H1 (cell line): ENCODE data around the gene RCBTB1. TPM values are rescaled to one million over a fixed set of nuclear protein-coding genes. Genes with fewer than 3 reads are reported as not detected.

Experiments used
- CTCF ChIA-PET: fragments of 300-600 bp; sonication (Branson Sonifier 250); formaldehyde crosslinking; loops from one replicate; lab custom pipeline; 2021; ENCODE audit not compliant: partially characterized antibody; lab: Charles Lee
- POLR2A ChIA-PET: fragments of 300-600 bp; sonication (Branson Sonifier 250); formaldehyde crosslinking; loops from one replicate; lab custom pipeline; 2021; ENCODE audit warnings: inconsistent platforms; ENCODE audit not compliant: partially characterized antibody; lab: Charles Lee
- DNase-seq, 2 experiments: peaks; one replicate each; pipeline versions ENCODE4 v3.0.0 to v3.0.0-alpha.2; 2010 to 2022; ENCODE audit warnings: low spot score in 2 of 2, low read depth in 1 of 2, mixed read lengths in 1 of 2
- FAIRE-seq: peaks from 2 replicates; lab custom pipeline; 2011; peaks lifted over from hg19 to GRCh38; lab: Jason Lieb, UNC
- H2AFZ ChIP-seq: 2 replicates; pipeline ENCODE4 v1.8.1; 2012; ENCODE audit warnings: low read length, inconsistent platforms
- H2AK5ac ChIP-seq: 2 replicates; pipeline ENCODE4 v1.6.1; 2013; ENCODE audit warnings: low read depth, low read length
- H2BK120ac ChIP-seq: replicated peaks from 2 replicates; pipeline ENCODE3; 2013; ENCODE audit warnings: low read depth, low read length, inconsistent platforms
- H2BK12ac ChIP-seq: 2 replicates; pipeline ENCODE4 v1.6.1; 2013; ENCODE audit warnings: low read depth, low read length
- H2BK15ac ChIP-seq: 2 replicates; pipeline ENCODE4 v1.6.1; 2013; ENCODE audit warnings: low read length
- H2BK20ac ChIP-seq: 2 replicates; pipeline ENCODE4 v1.6.1; 2013; ENCODE audit warnings: low read length
- H2BK5ac ChIP-seq: 2 replicates; pipeline ENCODE4 v1.6.1; 2013; ENCODE audit warnings: low read depth, low read length
- H3K14ac ChIP-seq: 2 replicates; pipeline ENCODE4 v1.6.1; 2013; ENCODE audit warnings: inconsistent platforms; ENCODE audit not compliant: insufficient read length
- H3K18ac ChIP-seq: 2 replicates; pipeline ENCODE4 v1.6.1; 2013; ENCODE audit warnings: low read length; ENCODE audit errors: extremely low read depth
- H3K23ac ChIP-seq: 2 replicates; pipeline ENCODE4 v1.6.1; 2013; ENCODE audit warnings: inconsistent platforms; ENCODE audit not compliant: insufficient read length
- H3K23me2 ChIP-seq: 2 replicates; pipeline ENCODE4 v1.6.1; 2013; ENCODE audit warnings: low read depth, low read length
- H3K27ac ChIP-seq: 2 replicates; pipeline ENCODE4 v1.6.1; 2011; ENCODE audit warnings: low read depth, low read length, inconsistent platforms
- H3K27me3 ChIP-seq, 4 experiments: replicated peaks in 1 of 4; 1 replicate in 1 of 4; 2 replicates in 3 of 4; pipeline versions ENCODE4 v1.6.1 to v1.8.1; 2011 to 2013; ENCODE audit warnings: low read length in 3 of 4, mild to moderate bottlenecking in 3 of 4, inconsistent platforms in 2 of 4, mixed read lengths in 2 of 4, moderate library complexity in 1 of 4; ENCODE audit not compliant: control insufficient read depth in 3 of 4, insufficient read depth in 3 of 4; ENCODE audit errors: extremely low read depth in 1 of 4
- H3K36me3 ChIP-seq, 4 experiments: 2 replicates each; pipeline versions ENCODE4 v1.6.1 to v1.8.1; 2011 to 2013; ENCODE audit warnings: mild to moderate bottlenecking in 4 of 4, low read length in 3 of 4, moderate library complexity in 2 of 4, control low read depth in 1 of 4, inconsistent platforms in 1 of 4; ENCODE audit not compliant: insufficient read depth in 4 of 4, control insufficient read depth in 2 of 4
- H3K4ac ChIP-seq: replicated peaks from 2 replicates; pipeline ENCODE3; 2013; ENCODE audit warnings: low read length, low read depth, mixed read lengths, inconsistent platforms; ENCODE audit not compliant: insufficient read length
- H3K4me1 ChIP-seq, 4 experiments: replicated peaks in 1 of 4; 1 replicate in 1 of 4; 2 replicates in 3 of 4; pipeline versions ENCODE4 v1.6.1 to v1.8.1; 2011 to 2013; ENCODE audit warnings: low read length in 3 of 4, inconsistent platforms in 2 of 4, mixed read lengths in 1 of 4; ENCODE audit not compliant: insufficient read depth in 4 of 4, control insufficient read depth in 3 of 4
- H3K4me2 ChIP-seq, 2 experiments: 2 replicates each; pipeline versions ENCODE4 v1.6.1 to v1.8.1; 2011 to 2013; ENCODE audit warnings: low read depth in 2 of 2, low read length in 2 of 2, control low read depth in 1 of 2, inconsistent platforms in 1 of 2, mild to moderate bottlenecking in 1 of 2; ENCODE audit not compliant: insufficient read depth in 1 of 2
- H3K4me3 ChIP-seq, 4 experiments: fragments of 200-600, 300-600 bp in 1 of 4; sonication (generic), shearing (Covaris generic), sonication (Bioruptor Twin) in 1 of 4; 2 replicates each; pipeline versions ENCODE4 v1.5.1 to v1.8.1; 2011 to 2016; ENCODE audit warnings: low read length in 4 of 4, low read depth in 3 of 4, control low read depth in 2 of 4, inconsistent platforms in 2 of 4, mild to moderate bottlenecking in 2 of 4, mixed read lengths in 1 of 4, moderate library complexity in 1 of 4; ENCODE audit not compliant: insufficient read depth in 2 of 4; ENCODE audit errors: extremely low read depth in 1 of 4
- H3K56ac ChIP-seq: replicated peaks from 2 replicates; pipeline ENCODE3; 2013; ENCODE audit warnings: low read depth, mild to moderate bottlenecking, mixed read lengths, low read length, inconsistent platforms; ENCODE audit not compliant: insufficient read length
- H3K79me1 ChIP-seq: 2 replicates; pipeline ENCODE4 v1.6.1; 2013; ENCODE audit warnings: low read depth, low read length, control low read depth
- H3K79me2 ChIP-seq, 2 experiments: 2 replicates each; pipeline versions ENCODE4 v1.6.1 to v1.8.1; 2012 to 2013; ENCODE audit warnings: low read length in 2 of 2, mild to moderate bottlenecking in 2 of 2, inconsistent platforms in 1 of 2; ENCODE audit not compliant: insufficient read depth in 2 of 2, control insufficient read depth in 1 of 2
- H3K9ac ChIP-seq, 4 experiments: replicated peaks in 1 of 4; 1 replicate in 1 of 4; 2 replicates in 3 of 4; pipeline versions ENCODE4 v1.6.1 to v1.8.1; 2011 to 2013; ENCODE audit warnings: low read depth in 3 of 4, low read length in 3 of 4, control low read depth in 2 of 4, mild to moderate bottlenecking in 2 of 4, moderate library complexity in 2 of 4, inconsistent platforms in 1 of 4; ENCODE audit errors: extremely low read depth in 1 of 4
- H3K9me3 ChIP-seq, 2 experiments: 2 replicates each; pipeline versions ENCODE4 v1.6.1 to v1.8.1; 2012 to 2013; ENCODE audit warnings: mild to moderate bottlenecking in 2 of 2, moderate library complexity in 2 of 2, control low read depth in 1 of 2, inconsistent platforms in 1 of 2, low read depth in 1 of 2, low read length in 1 of 2, mixed read lengths in 1 of 2; ENCODE audit not compliant: insufficient read depth in 2 of 2
- H4K20me1 ChIP-seq, 2 experiments: replicated peaks in 1 of 2; 2 replicates each; pipeline versions ENCODE3 to v1.8.1; 2011 to 2013; ENCODE audit warnings: inconsistent platforms in 2 of 2, low read length in 2 of 2, mild to moderate bottlenecking in 1 of 2; ENCODE audit not compliant: insufficient read depth in 2 of 2, control insufficient read depth in 1 of 2
- H4K5ac ChIP-seq: 2 replicates; pipeline ENCODE4 v1.6.1; 2013; ENCODE audit warnings: low read length, low read depth, mixed read lengths, inconsistent platforms; ENCODE audit not compliant: insufficient read length
- H4K8ac ChIP-seq: 2 replicates; pipeline ENCODE4 v1.8.0; 2013; ENCODE audit warnings: mild to moderate bottlenecking, moderate library complexity, low read length, inconsistent platforms; ENCODE audit not compliant: insufficient read depth; ENCODE audit errors: extremely low read depth
- H4K91ac ChIP-seq: replicated peaks from 2 replicates; pipeline ENCODE3; 2013; ENCODE audit warnings: low read length, mixed read lengths, inconsistent platforms; ENCODE audit not compliant: insufficient read length
- BCL11A ChIP-seq, 2 experiments: IDR thresholded peaks; one replicate each; pipeline ENCODE4 v1.6.1; 2011; ENCODE audit warnings: low read depth in 2 of 2, low read length in 2 of 2, mild to moderate bottlenecking in 2 of 2
- CBX8 ChIP-seq: fragments of 300-800, 300-1000 bp; sonication (generic); IDR thresholded peaks from 2 replicates; pipeline ENCODE4 v1.7.1; 2016; ENCODE audit warnings: low read depth, low read length, borderline replicate concordance
- CHD2 ChIP-seq: IDR thresholded peaks from 2 replicates; pipeline ENCODE4 v1.6.1; 2012; ENCODE audit warnings: low read length, improper control_type of control experiment
- CREB1 ChIP-seq: IDR thresholded peaks from 2 replicates; pipeline ENCODE4 v1.6.1; 2012; ENCODE audit warnings: inconsistent platforms
- EGR1 ChIP-seq: IDR thresholded peaks from 2 replicates; pipeline ENCODE4 v1.6.1; 2011; ENCODE audit warnings: low read depth, low read length, borderline replicate concordance
- FOSL1 ChIP-seq: IDR thresholded peaks from 2 replicates; pipeline ENCODE4 v1.6.1; 2011; ENCODE audit warnings: mild to moderate bottlenecking, low read depth, low read length, moderate library complexity; ENCODE audit not compliant: insufficient read depth
- GABPA ChIP-seq: IDR thresholded peaks from 2 replicates; pipeline ENCODE4 v1.6.1; 2011; ENCODE audit warnings: mild to moderate bottlenecking, low read length, moderate library complexity, borderline replicate concordance; ENCODE audit not compliant: insufficient read depth
- JUN ChIP-seq: IDR thresholded peaks from 2 replicates; pipeline ENCODE4 v1.6.1; 2011; ENCODE audit warnings: low read depth, mild to moderate bottlenecking, improper control_type of control experiment, low read length
- MAFK ChIP-seq: IDR thresholded peaks from 2 replicates; pipeline ENCODE4 v1.6.1; 2012; ENCODE audit warnings: low read depth, mild to moderate bottlenecking, improper control_type of control experiment, low read length
- RAD21 ChIP-seq, 2 experiments: IDR thresholded peaks in 1 of 2; conservative IDR thresholded peaks in 1 of 2; 2 replicates each; pipeline ENCODE4 v1.6.1; 2011; ENCODE audit warnings: low read depth in 2 of 2, low read length in 2 of 2, improper control_type of control experiment in 1 of 2, inconsistent platforms in 1 of 2, mild to moderate bottlenecking in 1 of 2, moderate library complexity in 1 of 2
- SRF ChIP-seq: IDR thresholded peaks from 2 replicates; pipeline ENCODE4 v1.6.1; 2011; ENCODE audit warnings: mild to moderate bottlenecking, low read depth, low read length, moderate library complexity
- ZNF274 ChIP-seq: IDR thresholded peaks from 2 replicates; pipeline ENCODE4 v1.7.0; 2012; ENCODE audit warnings: low read length, borderline replicate concordance; ENCODE audit errors: extremely low read depth
- WGBS, 2 experiments: shearing (Covaris generic) in 1 of 2; methylation state at CpG; one replicate each; pipeline versions ENCODE4 v1.1.6 to v1.1.7; 2013 to 2015; ENCODE audit warnings: low lambda C conversion rate in 2 of 2, mixed read lengths in 2 of 2, inconsistent platforms in 1 of 2, low coverage in 1 of 2, missing lambda C conversion rate in 1 of 2; ENCODE audit not compliant: insufficient replicate concordance in 2 of 2, insufficient coverage in 1 of 2, insufficient read length in 1 of 2; ENCODE audit errors: extremely low coverage in 1 of 2, missing lambda C conversion rate in 1 of 2; 5-methylcytosine and 5-hydroxymethylcytosine counted together
- polyA plus RNA-seq, 7 experiments: library from polyadenylated mRNA; depleted of rRNA in 3 of 7; stranded (reverse) in 5 of 7; unstranded in 2 of 7; fragments of >200 nt in 5 of 7; fragments of 200-250 nt in 2 of 7; gene quantifications; 1 replicate in 5 of 7; 2 replicates in 1 of 7; 4 replicates in 1 of 7; pipeline versions ENCODE4 v1.2.1 to v1.2.3, GENCODE V29; 2011 to 2013; ENCODE audit warnings: missing spikeins in 2 of 7, mixed read lengths in 2 of 7
- total RNA-seq: library from RNA; stranded (reverse); fragmentation: NEBNext Ultra II Directional; extraction: Animal tissue kit (Norgen Biotek cat#: 25700); gene quantifications from 2 replicates; pipeline ENCODE4 v1.2.1, GENCODE V29; 2021

The RCBTB1 gene
- total and polyA plus RNA-seq, 2 of the 8 experiments (the other 6 are each of a cell fraction or from before 2014, with no cell fraction given), result 13.7 to 29.8 TPM

- DNase-seq (peak; percentile 70 to 81), FAIRE-seq (peak; percentile 98)
- Histone ChIP-seq H2BK5ac (no peak overlapping the region), H2BK20ac (no peak overlapping the region), H3K4me1 (no peaks in the 10 kb centered on the region), H3K9ac (no peak overlapping the region), H3K23ac (no peak overlapping the region), H2BK15ac (no peak overlapping the region), H3K14ac (no peak overlapping the region), H4K8ac (no peak overlapping the region), H3K18ac (no peak overlapping the region), H2BK12ac (no peak overlapping the region), H3K23me2 (no peaks in the 10 kb centered on the region), H3K79me2 (no peaks in the 10 kb centered on the region), H4K91ac (no peak overlapping the region), H3K56ac (no peak overlapping the region), H3K4me2 (no peak overlapping the region), H3K36me3 (no peaks in the 10 kb centered on the region; a peak in 1 of 8 replicates), H3K27me3 (no peaks in the 10 kb centered on the region), H3K4me3 (no peak overlapping the region), H2BK120ac (no peak overlapping the region), H3K27ac (no peak overlapping the region), H3K79me1 (no peaks in the 10 kb centered on the region), H2AFZ (peak overlapping the region; percentile 98), H2AK5ac (no peak overlapping the region), H4K5ac (no peak overlapping the region), H3K9me3 (no peaks in the 10 kb centered on the region), H3K4ac (no peak overlapping the region), H4K20me1 (no peaks in the 10 kb centered on the region)
- POLR2A ChIA-PET, result interaction anchor here (0.6 kb wide), 1 partner anchor 163 kb away, joined by 3 read pairs; the partner anchor contains the start of genes CAB39L and SETDB2
- CTCF ChIA-PET, result interaction anchor here (0.6 to 3.0 kb wide), 26 partner anchors 8 to 506 kb away, joined by 3 to 10 read pairs (median 4); partner anchors contain the start of gene SETDB2
- 47% methylated on average over 15 of the region's 15 CpGs; no CpG with 5 or more reads in 1 of the 2 experiments for WGBS, 2 experiments
- no peak for TF ChIP-seq ZNF274
- TF ChIP-seq CHD2, result no peak
- no peak for TF ChIP-seq EGR1
- TF ChIP-seq BCL11A (IDR thresholded peaks at IDR 0.05; ENCODE audit: low read depth in 2 of 2, low read length in 2 of 2), result no peak
- TF ChIP-seq GABPA, result no peak
- no peak for TF ChIP-seq SRF
- no peak for TF ChIP-seq CBX8
- no peak for TF ChIP-seq MAFK
- TF ChIP-seq JUN, result no peak
- peak; percentile 93 to 96 for TF ChIP-seq RAD21 (IDR thresholded peaks at IDR 0.05 in 1 of 2, conservative IDR thresholded peaks at IDR 0.05 in 1 of 2; ENCODE audit: low read depth in 2 of 2, low read length in 2 of 2)
- no peak for TF ChIP-seq FOSL1
- 0 out of 2 replicates have a peak, but pooled peaks have one; percentile 22 for TF ChIP-seq CREB1
Measured at GRCh38 chr13:49606747-49607648, 21.6 kb upstream of the RCBTB1 start.
